ENCODE data around the gene CLIC5.

- no peak for TF ChIP-seq CTCF (IDR thresholded peaks at IDR 0.05)
- no peak for TF ChIP-seq POLR2A (IDR thresholded peaks at IDR 0.05)
- no peak for TF ChIP-seq EP300 (IDR thresholded peaks at IDR 0.05)
Measured at GRCh38 chr6:46057792-46058191, 42.1 kb upstream of the CLIC5 start.
